SK-N-SH (cell line): ENCODE measurements around the gene SCN9A.

Source experiments
- CHD2 ChIP-seq: fragments of 150-350 bp; IDR thresholded peaks from 2 replicates; pipeline ENCODE4 v1.6.1; 2018; ENCODE audit warnings: low read length; ENCODE audit not compliant: partially characterized antibody
- JUND ChIP-seq: IDR thresholded peaks from 2 replicates; pipeline ENCODE4 v1.4.0; 2012
- MXI1 ChIP-seq: IDR thresholded peaks from 2 replicates; pipeline ENCODE4 v1.6.1; 2012; ENCODE audit warnings: mild to moderate bottlenecking, low read depth, low read length, improper control_type of control experiment
- RAD21 ChIP-seq: IDR thresholded peaks from 2 replicates; pipeline ENCODE4 v1.6.1; 2012; ENCODE audit warnings: mild to moderate bottlenecking, low read length
- RCOR1 ChIP-seq: fragments of 150-350 bp; IDR thresholded peaks from 2 replicates; pipeline ENCODE4 v1.6.1; 2017; ENCODE audit warnings: antibody characterized with exemption, low read length
- SMC3 ChIP-seq: IDR thresholded peaks from 2 replicates; pipeline ENCODE4 v1.6.1; 2012; ENCODE audit warnings: low read depth, low read length, improper control_type of control experiment
- TAF1 ChIP-seq: IDR thresholded peaks from 2 replicates; pipeline ENCODE4 v1.6.1; 2012; ENCODE audit warnings: low read depth, mild to moderate bottlenecking, low read length, moderate library complexity, borderline replicate concordance
- YY1 ChIP-seq: IDR thresholded peaks from 2 replicates; pipeline ENCODE4 v1.4.0; 2012; ENCODE audit warnings: low read depth, mild to moderate bottlenecking
- TF ChIP-seq, protein P1 (sequence below): fragments of 200-600 bp; sonication (generic); IDR thresholded peaks from 2 replicates; pipeline ENCODE4 v1.6.1; 2017; ENCODE audit warnings: antibody characterized with exemption, mild to moderate bottlenecking, moderate library complexity
- TF ChIP-seq, protein P2 (sequence below): fragments of 150-350 bp; IDR thresholded peaks from 2 replicates; pipeline ENCODE4 v1.6.1; 2016; ENCODE audit warnings: mild to moderate bottlenecking, low read depth, low read length
- TF ChIP-seq, protein P3 (sequence below): IDR thresholded peaks from 2 replicates; pipeline ENCODE4 v1.4.0; 2012; ENCODE audit warnings: low read depth

DNA sequence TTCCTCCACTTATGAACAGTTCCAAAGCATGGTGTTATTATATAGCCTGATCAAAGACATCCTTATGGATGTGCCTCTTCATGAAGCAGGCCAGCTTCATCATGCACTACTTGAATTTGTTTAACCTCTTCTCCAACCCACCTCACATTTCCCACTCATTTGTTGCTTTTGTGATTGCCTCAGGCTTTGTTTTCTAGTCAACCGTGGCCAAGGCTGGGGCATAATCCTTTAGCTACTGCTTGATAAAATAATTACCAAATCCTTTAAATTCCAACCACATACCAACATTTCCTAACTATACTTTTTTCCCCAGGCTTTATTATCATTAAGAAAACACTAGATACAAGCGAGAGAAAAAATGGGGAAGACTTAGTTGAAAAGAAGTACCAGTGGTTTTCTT, 208.3 kb downstream of the SCN9A start:
- TF ChIP-seq, protein P1, sequence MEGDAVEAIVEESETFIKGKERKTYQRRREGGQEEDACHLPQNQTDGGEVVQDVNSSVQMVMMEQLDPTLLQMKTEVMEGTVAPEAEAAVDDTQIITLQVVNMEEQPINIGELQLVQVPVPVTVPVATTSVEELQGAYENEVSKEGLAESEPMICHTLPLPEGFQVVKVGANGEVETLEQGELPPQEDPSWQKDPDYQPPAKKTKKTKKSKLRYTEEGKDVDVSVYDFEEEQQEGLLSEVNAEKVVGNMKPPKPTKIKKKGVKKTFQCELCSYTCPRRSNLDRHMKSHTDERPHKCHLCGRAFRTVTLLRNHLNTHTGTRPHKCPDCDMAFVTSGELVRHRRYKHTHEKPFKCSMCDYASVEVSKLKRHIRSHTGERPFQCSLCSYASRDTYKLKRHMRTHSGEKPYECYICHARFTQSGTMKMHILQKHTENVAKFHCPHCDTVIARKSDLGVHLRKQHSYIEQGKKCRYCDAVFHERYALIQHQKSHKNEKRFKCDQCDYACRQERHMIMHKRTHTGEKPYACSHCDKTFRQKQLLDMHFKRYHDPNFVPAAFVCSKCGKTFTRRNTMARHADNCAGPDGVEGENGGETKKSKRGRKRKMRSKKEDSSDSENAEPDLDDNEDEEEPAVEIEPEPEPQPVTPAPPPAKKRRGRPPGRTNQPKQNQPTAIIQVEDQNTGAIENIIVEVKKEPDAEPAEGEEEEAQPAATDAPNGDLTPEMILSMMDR, result no peak
- TF ChIP-seq JUND, result no peak
- TF ChIP-seq SMC3, result no peak
- TF ChIP-seq, protein P2, sequence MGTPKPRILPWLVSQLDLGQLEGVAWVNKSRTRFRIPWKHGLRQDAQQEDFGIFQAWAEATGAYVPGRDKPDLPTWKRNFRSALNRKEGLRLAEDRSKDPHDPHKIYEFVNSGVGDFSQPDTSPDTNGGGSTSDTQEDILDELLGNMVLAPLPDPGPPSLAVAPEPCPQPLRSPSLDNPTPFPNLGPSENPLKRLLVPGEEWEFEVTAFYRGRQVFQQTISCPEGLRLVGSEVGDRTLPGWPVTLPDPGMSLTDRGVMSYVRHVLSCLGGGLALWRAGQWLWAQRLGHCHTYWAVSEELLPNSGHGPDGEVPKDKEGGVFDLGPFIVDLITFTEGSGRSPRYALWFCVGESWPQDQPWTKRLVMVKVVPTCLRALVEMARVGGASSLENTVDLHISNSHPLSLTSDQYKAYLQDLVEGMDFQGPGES, result no peak
- TF ChIP-seq TAF1, result no peak
- TF ChIP-seq CHD2, result no peak
- TF ChIP-seq RCOR1, result no peak
- no peak for TF ChIP-seq YY1
- no peak for TF ChIP-seq RAD21
- TF ChIP-seq, protein P3, sequence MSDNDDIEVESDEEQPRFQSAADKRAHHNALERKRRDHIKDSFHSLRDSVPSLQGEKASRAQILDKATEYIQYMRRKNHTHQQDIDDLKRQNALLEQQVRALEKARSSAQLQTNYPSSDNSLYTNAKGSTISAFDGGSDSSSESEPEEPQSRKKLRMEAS, result no peak
- TF ChIP-seq MXI1, result no peak
